ENCODE data around the gene FAM78A.

The FAM78A gene

DNA sequence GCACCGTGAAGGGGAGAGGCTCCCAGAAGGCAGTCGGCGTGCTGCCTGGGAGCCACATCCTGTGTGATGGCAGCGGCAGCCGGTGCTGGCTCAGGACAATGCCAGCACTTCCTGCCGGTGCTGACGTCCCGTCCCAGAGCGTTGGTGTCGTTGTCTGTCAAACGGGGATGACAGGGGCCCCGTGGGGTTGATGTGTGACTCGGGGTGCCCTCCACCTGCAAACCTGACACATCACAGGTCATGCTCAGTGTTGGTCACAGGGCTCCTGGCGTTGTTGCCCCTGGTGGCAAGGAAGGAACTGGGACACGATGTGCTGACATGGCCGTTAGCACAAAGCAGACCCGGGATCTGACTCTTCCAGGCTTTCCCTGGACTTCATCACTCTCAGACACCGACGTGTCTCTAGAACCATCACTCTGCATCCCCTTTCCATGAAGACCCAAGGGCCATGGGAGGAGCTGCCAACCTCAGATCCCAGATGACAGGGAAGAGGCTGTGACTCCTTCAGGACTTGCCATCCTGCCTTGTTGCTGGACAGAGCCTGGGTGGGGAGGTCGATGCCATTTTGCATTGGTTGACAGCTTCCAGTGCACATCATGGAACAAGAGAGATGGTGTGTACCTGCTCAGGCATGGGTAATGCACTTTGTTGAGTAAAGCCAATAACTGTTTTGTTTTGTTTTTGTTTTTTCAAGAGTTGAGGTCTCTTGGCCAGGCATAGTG, 34.7 kb upstream of the FAM78A start:
- Histone ChIP-seq H3K9ac (ENCODE audit: low read depth in 1 of 2, low read length in 2 of 2) (no peak overlapping the region), H3K27ac (ENCODE audit: low read depth in 2 of 2, low read length in 2 of 2) (no peak overlapping the region), H3K9me3 (ENCODE audit: control insufficient read depth in 2 of 2, low read length in 2 of 2) (no peaks in the 10 kb centered on the region), H3K36me3 (ENCODE audit: control insufficient read depth in 2 of 2, insufficient read depth in 2 of 2, low read length in 2 of 2) (no peaks in the 10 kb centered on the region), H3K27me3 (ENCODE audit: control insufficient read depth in 2 of 2, insufficient read depth in 2 of 2, low read length in 2 of 2) (no peaks in the 10 kb centered on the region), H3K4me3 (ENCODE audit: low read length in 2 of 2) (peak overlapping the region in 1 of 2 donors; percentile 2), H3K4me1 (ENCODE audit: control insufficient read depth in 2 of 2, insufficient read depth in 2 of 2, low read length in 2 of 2) (no peaks in the 10 kb centered on the region)

DNA sequence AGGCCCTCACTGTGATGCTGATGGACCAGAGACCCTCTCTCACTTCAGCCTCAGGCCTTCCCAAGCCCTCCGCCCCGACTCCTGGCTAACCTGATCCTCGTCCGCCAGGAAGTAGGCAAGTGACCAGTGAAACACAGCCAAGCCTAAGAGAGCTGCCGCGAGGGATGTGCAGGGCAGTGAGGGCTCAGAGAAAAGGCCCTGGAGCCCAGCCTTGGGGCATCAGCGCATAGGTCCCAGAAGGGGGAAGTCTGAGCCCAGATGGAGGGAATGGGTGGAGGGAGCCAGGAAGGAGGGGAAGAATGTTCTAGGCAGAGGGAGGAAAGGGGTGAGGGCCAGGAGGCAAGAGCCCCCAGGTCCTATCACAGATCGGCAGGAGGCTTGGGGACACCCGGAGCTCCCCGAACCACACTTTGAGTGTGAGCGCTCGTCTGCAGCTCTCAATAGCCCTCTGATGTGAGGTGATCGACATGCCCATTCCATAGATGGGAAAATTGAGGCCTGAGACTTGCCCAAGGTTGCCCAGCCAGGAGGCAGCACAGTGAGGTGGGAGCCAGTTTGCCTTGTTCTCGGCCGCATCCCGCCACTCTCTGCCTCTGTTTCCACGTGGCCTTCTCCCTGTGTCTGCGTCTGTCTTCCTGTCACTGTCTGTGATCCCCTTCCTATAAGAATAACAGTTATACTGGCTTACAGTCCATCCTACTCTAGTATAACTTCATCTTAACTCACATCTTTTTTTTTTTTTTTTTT, 33.4 kb upstream of the FAM78A start:
- no peaks in the 10 kb centered on the region for H3K4me1 ChIP-seq (ENCODE audit: control insufficient read depth in 2 of 2, insufficient read depth in 2 of 2, low read length in 2 of 2)
- H3K9ac ChIP-seq (ENCODE audit: low read depth in 1 of 2, low read length in 2 of 2), result no peak overlapping the region
- no peak overlapping the region for H3K4me3 ChIP-seq (ENCODE audit: low read length in 2 of 2)
- no peaks in the 10 kb centered on the region for H3K9me3 ChIP-seq (ENCODE audit: control insufficient read depth in 2 of 2, low read length in 2 of 2)
- no peaks in the 10 kb centered on the region for H3K27me3 ChIP-seq (ENCODE audit: control insufficient read depth in 2 of 2, insufficient read depth in 2 of 2, low read length in 2 of 2)
- H3K27ac ChIP-seq (ENCODE audit: low read depth in 2 of 2, low read length in 2 of 2), result no peak overlapping the region
- H3K36me3 ChIP-seq (ENCODE audit: control insufficient read depth in 2 of 2, insufficient read depth in 2 of 2, low read length in 2 of 2), result no peaks in the 10 kb centered on the region

DNA sequence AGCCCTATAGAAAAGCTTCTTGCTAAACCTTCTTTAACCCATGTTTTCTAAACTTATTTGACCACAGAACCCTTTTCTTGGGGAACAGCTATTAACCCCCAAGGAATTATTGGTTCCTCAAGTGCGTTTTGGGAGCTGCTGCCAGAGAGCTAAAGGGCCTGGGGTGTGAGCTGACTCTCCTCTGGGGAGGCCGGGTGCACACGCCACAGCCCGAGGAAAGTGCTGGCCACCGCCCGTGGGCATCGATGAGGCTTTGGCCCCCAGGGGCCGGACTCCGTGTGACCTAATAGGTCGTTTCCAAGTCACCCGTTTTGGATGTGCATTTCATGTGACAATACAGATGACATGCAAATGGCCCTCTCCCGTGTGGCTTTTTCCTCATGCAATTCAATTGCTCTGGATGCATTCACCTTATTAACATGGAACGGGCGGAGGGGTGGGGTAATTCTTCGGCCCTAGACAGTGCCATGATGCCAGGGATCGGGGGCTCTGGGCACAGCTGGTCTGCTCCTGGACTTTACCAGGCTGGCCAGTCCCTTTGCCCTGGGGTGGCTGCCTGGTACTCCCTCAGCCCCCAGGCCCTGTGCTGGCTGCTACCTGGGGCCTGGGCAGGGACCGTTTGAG, 32.7 kb upstream of the FAM78A start:
- Histone ChIP-seq H3K9me3 (ENCODE audit: control insufficient read depth in 2 of 2, low read length in 2 of 2) (no peaks in the 10 kb centered on the region), H3K36me3 (ENCODE audit: control insufficient read depth in 2 of 2, insufficient read depth in 2 of 2, low read length in 2 of 2) (no peaks in the 10 kb centered on the region), H3K9ac (ENCODE audit: low read depth in 1 of 2, low read length in 2 of 2) (no peak overlapping the region), H3K4me1 (ENCODE audit: control insufficient read depth in 2 of 2, insufficient read depth in 2 of 2, low read length in 2 of 2) (no peaks in the 10 kb centered on the region), H3K27me3 (ENCODE audit: control insufficient read depth in 2 of 2, insufficient read depth in 2 of 2, low read length in 2 of 2) (no peaks in the 10 kb centered on the region), H3K27ac (ENCODE audit: low read depth in 2 of 2, low read length in 2 of 2) (no peak overlapping the region), H3K4me3 (ENCODE audit: low read length in 2 of 2) (no peak overlapping the region)

GRCh38 chr9:131308452-131308851, 32.1 kb upstream of the FAM78A start:
- Histone ChIP-seq H3K36me3 (ENCODE audit: control insufficient read depth in 2 of 2, insufficient read depth in 2 of 2, low read length in 2 of 2) (no peaks in the 10 kb centered on the region), H3K27ac (ENCODE audit: low read depth in 2 of 2, low read length in 2 of 2) (no peak overlapping the region), H3K9ac (ENCODE audit: low read depth in 1 of 2, low read length in 2 of 2) (no peak overlapping the region), H3K4me1 (ENCODE audit: control insufficient read depth in 2 of 2, insufficient read depth in 2 of 2, low read length in 2 of 2) (no peaks in the 10 kb centered on the region), H3K9me3 (ENCODE audit: control insufficient read depth in 2 of 2, low read length in 2 of 2) (no peaks in the 10 kb centered on the region), H3K4me3 (ENCODE audit: low read length in 2 of 2) (no peak overlapping the region), H3K27me3 (ENCODE audit: control insufficient read depth in 2 of 2, insufficient read depth in 2 of 2, low read length in 2 of 2) (no peaks in the 10 kb centered on the region)

GRCh38 chr9:131307974-131308373, 31.7 kb upstream of the FAM78A start:
- Histone ChIP-seq H3K4me3 (ENCODE audit: low read length in 2 of 2) (no peak overlapping the region), H3K9me3 (ENCODE audit: control insufficient read depth in 2 of 2, low read length in 2 of 2) (no peaks in the 10 kb centered on the region), H3K9ac (ENCODE audit: low read depth in 1 of 2, low read length in 2 of 2) (no peak overlapping the region), H3K27ac (ENCODE audit: low read depth in 2 of 2, low read length in 2 of 2) (no peak overlapping the region), H3K4me1 (ENCODE audit: control insufficient read depth in 2 of 2, insufficient read depth in 2 of 2, low read length in 2 of 2) (no peaks in the 10 kb centered on the region), H3K36me3 (ENCODE audit: control insufficient read depth in 2 of 2, insufficient read depth in 2 of 2, low read length in 2 of 2) (no peaks in the 10 kb centered on the region), H3K27me3 (ENCODE audit: control insufficient read depth in 2 of 2, insufficient read depth in 2 of 2, low read length in 2 of 2) (no peaks in the 10 kb centered on the region)

DNA sequence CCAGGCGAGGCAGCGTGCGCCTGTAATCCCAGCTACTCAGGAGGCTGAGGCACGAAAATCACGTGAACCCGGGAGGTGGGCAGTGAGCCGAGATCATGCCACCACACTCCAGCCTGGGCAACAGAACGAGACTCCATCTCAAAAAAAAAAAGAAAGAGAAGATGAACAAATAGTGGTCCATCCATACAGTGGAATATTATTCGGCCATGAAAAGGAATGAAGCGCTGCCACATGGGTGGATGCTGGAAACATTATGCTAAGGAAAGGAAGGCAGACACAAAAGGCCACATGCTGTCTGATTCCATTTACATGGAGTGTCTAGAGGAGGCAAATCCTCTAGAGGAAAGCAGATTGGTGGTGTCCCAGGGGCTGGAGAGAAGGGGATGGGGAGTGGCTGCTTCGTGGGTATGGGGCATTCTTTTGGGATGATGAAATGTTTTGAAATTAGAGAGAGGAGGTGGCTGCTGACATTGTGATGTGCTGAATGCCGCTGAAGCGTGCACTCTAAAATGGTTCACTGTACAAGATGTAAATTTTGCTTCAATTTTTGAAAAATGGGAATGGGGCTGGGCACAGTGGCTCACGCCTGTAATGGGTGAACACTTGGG, 30.2 kb upstream of the FAM78A start:
- Histone ChIP-seq H3K9ac (ENCODE audit: low read depth in 1 of 2, low read length in 2 of 2) (no peak overlapping the region), H3K36me3 (ENCODE audit: control insufficient read depth in 2 of 2, insufficient read depth in 2 of 2, low read length in 2 of 2) (no peaks in the 10 kb centered on the region), H3K4me3 (ENCODE audit: low read length in 2 of 2) (no peak overlapping the region), H3K27me3 (ENCODE audit: control insufficient read depth in 2 of 2, insufficient read depth in 2 of 2, low read length in 2 of 2) (no peaks in the 10 kb centered on the region), H3K4me1 (ENCODE audit: control insufficient read depth in 2 of 2, insufficient read depth in 2 of 2, low read length in 2 of 2) (no peaks in the 10 kb centered on the region), H3K9me3 (ENCODE audit: control insufficient read depth in 2 of 2, low read length in 2 of 2) (no peaks in the 10 kb centered on the region), H3K27ac (ENCODE audit: low read depth in 2 of 2, low read length in 2 of 2) (no peak overlapping the region)

- Histone ChIP-seq H3K27me3 (ENCODE audit: control insufficient read depth in 2 of 2, insufficient read depth in 2 of 2, low read length in 2 of 2) (no peaks in the 10 kb centered on the region), H3K27ac (ENCODE audit: low read depth in 2 of 2, low read length in 2 of 2) (no peak overlapping the region), H3K9me3 (ENCODE audit: control insufficient read depth in 2 of 2, low read length in 2 of 2) (no peaks in the 10 kb centered on the region), H3K36me3 (ENCODE audit: control insufficient read depth in 2 of 2, insufficient read depth in 2 of 2, low read length in 2 of 2) (no peaks in the 10 kb centered on the region), H3K9ac (ENCODE audit: low read depth in 1 of 2, low read length in 2 of 2) (no peak overlapping the region), H3K4me3 (ENCODE audit: low read length in 2 of 2) (no peak overlapping the region), H3K4me1 (ENCODE audit: control insufficient read depth in 2 of 2, insufficient read depth in 2 of 2, low read length in 2 of 2) (no peaks in the 10 kb centered on the region)
Observed at GRCh38 chr9:131304676-131305355, 28.5 kb upstream of the FAM78A start.

DNA sequence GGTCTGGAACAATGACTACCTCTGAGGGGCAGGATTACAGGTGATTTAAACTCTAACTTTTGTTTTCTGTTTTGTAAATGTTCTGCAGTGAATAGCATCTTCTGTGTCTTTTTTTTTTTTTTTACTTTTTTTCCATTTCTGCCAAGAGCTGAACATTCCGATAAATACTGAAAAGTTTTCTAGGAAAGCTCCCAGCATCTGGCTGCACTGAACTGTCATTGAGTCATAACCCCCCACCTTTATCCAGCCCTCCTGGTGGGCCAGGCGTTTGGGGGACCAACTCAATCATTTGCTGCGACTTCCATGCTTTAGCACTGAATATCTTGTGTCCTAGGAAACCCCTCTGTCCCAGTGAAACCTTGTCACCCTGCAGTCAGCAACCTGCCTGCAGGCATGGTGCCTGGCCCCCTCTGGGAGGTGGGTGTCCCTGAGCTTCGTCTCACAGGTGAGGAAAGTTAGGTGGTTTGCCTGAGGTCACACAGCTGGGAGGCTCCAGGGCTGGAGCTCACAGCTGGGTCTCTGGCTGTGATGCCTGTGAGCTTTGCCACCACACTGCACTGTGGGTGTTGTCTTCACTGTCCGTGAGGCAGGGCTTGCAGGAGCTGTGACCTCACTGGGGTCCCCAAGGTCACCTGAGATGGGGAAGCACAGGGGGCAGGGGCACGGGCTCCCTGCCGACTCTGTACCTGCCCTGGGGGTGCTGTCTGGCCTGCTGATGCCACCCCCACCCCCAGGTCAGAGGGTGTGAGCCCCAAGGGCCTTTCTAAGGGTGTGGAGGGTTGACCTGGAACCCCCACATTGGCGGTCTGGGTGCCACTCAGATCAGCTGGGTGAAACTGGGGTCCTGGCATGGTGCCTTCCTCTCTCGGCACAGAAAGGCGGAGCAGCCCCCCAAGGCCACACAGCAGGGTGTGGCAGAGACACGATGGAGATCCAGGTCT, 27.3 kb upstream of the FAM78A start:
- no peaks in the 10 kb centered on the region for H3K27me3 ChIP-seq (ENCODE audit: control insufficient read depth in 2 of 2, insufficient read depth in 2 of 2, low read length in 2 of 2)
- H3K9ac ChIP-seq (ENCODE audit: low read depth in 1 of 2, low read length in 2 of 2), result no peak overlapping the region
- no peak overlapping the region for H3K4me3 ChIP-seq (ENCODE audit: low read length in 2 of 2)
- H3K9me3 ChIP-seq (ENCODE audit: control insufficient read depth in 2 of 2, low read length in 2 of 2), result no peaks in the 10 kb centered on the region
- H3K27ac ChIP-seq (ENCODE audit: low read depth in 2 of 2, low read length in 2 of 2), result no peak overlapping the region
- no peaks in the 10 kb centered on the region for H3K36me3 ChIP-seq (ENCODE audit: control insufficient read depth in 2 of 2, insufficient read depth in 2 of 2, low read length in 2 of 2)
- no peaks in the 10 kb centered on the region for H3K4me1 ChIP-seq (ENCODE audit: control insufficient read depth in 2 of 2, insufficient read depth in 2 of 2, low read length in 2 of 2)
